Measurements from ENCODE around the gene CNTN5. TPM values are rescaled to one million over a fixed set of nuclear protein-coding genes. Genes with fewer than 3 reads are reported as not detected.

Gene CNTN5
- total RNA-seq, 3 donors from 2014 or later = 0.35 TPM; not detected in 2

DNA sequence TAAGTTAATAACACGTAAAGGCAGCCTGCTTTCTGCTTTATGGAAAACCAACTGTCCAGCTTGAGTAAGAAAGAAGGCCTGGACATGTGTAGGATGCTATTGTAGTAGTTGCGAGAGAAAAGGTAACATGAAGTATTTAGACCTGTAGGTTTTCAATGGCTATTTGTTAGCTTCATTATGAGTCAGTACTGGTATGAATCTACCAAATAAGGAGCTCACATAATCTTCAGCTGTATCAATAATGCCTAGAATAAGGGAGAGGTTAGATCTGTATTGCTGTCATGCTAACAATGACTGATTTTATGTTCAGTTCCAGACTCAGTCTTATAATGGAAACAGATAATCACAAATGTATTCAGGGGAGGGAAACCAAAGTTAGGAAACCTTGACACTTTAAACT lies 550.3 kb downstream of the CNTN5 start:
- Histone ChIP-seq H3K4me1 (ENCODE audit: low read depth) (no peaks in the 10 kb centered on the region), H3K9me3 (no peaks in the 10 kb centered on the region), H3K36me3 (ENCODE audit: low read depth) (no peaks in the 10 kb centered on the region), H3K4me3 (no peak overlapping the region)
- intact Hi-C loops (cut with DNase I, micrococcal nuclease) = no loop called here
- TF ChIP-seq CTCF (IDR thresholded peaks at IDR 0.05) = no peak
- ATAC-seq (no peak), DNase-seq (no peak)

GRCh38 chr11:99584830-99585229 lies 564.1 kb downstream of the CNTN5 start:
- no peak overlapping the region for H3K4me3 ChIP-seq
- intact Hi-C loops (cut with DNase I, micrococcal nuclease) = no loop called here
- H3K36me3 ChIP-seq (ENCODE audit: low read depth) = no peaks in the 10 kb centered on the region
- H3K9me3 ChIP-seq = peaks cover 3% of the 10 kb centered on the region
- DNase-seq (no peak), ATAC-seq (no peak)
- no peaks in the 10 kb centered on the region for H3K4me1 ChIP-seq (ENCODE audit: low read depth)
- no peak for TF ChIP-seq CTCF (IDR thresholded peaks at IDR 0.05)

DNA sequence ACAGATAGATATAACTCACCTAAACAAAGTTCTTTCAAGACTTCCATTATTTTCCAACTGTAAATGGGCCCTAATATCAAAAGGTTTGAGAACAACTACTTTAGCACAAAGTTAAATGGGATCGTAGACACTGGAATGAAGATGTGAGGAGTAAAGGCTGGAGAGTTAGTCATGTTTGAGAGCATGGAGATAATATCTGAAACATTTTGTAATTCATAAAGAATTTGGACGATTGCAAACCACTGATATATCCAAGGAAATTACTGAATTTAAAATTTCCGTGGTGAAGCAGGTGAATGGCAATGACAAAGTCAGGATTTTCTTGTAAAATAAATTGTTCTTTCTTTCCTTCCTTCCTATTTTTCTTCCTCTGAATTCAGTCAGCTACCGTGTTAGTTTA lies 564.9 kb downstream of the CNTN5 start:
- no peak overlapping the region for H3K4me3 ChIP-seq
- ATAC-seq (no peak), DNase-seq (no peak)
- TF ChIP-seq CTCF (IDR thresholded peaks at IDR 0.05) = no peak
- peaks cover 3% of the 10 kb centered on the region for H3K9me3 ChIP-seq
- intact Hi-C loops (cut with DNase I, micrococcal nuclease) = no loop called here
- no peaks in the 10 kb centered on the region for H3K4me1 ChIP-seq (ENCODE audit: low read depth)
- H3K36me3 ChIP-seq (ENCODE audit: low read depth) = no peaks in the 10 kb centered on the region

DNA sequence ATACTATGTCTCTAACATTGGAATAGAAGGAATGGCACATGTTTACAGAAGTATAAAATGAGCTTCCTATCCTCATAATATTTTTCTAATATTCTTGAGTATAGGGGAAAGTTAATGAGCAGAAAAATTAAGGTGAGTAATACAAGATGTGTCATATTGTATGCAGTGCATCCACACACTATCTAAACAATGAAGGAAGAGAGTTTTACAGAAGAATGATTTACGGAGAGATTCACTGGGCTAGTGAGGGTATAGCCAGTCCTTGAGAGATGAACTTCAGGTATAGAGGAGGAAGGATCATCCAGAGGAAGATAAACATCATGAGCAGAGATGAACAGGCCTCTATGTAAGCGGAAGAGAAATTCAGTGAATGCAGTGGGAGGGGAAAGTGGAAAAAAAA lies 569.0 kb downstream of the CNTN5 start:
- Histone ChIP-seq H3K36me3 (ENCODE audit: low read depth) (no peaks in the 10 kb centered on the region), H3K4me1 (ENCODE audit: low read depth) (no peaks in the 10 kb centered on the region), H3K9me3 (no peaks in the 10 kb centered on the region), H3K4me3 (no peak overlapping the region)
- intact Hi-C loops (cut with DNase I, micrococcal nuclease) = no loop called here
- ATAC-seq = no peak
- no peak for TF ChIP-seq CTCF (IDR thresholded peaks at IDR 0.05)
- no peak for DNase-seq

DNA sequence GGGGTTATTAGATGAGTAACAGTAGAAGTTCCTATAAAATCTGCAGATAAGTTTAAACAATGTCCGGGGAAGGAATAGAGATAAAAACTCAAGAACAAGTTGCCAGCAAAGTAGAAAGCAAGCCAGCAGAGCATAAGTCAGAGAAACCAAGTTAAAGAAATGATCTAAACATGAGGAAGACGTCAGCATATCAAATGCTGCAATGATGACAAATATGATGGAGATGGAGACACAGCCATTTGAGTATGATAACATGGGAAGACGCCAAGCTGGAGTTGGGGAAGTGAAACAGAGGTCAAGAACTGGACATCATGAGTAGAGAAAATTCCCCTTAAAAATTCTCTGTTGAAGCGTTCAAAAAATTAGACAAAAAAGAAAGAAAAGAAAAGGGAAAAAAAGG lies 571.5 kb downstream of the CNTN5 start:
- H3K36me3 ChIP-seq (ENCODE audit: low read depth) = no peaks in the 10 kb centered on the region

More for the DNA sequence above, 571.5 kb downstream of the CNTN5 start:
- H3K4me1 ChIP-seq (ENCODE audit: low read depth) = no peaks in the 10 kb centered on the region
- H3K4me3 ChIP-seq = no peak overlapping the region
- intact Hi-C loops (cut with DNase I, micrococcal nuclease) = no loop called here
- TF ChIP-seq CTCF (IDR thresholded peaks at IDR 0.05) = no peak
- ATAC-seq = no peak
- DNase-seq = no peak
- H3K9me3 ChIP-seq = no peaks in the 10 kb centered on the region

All from mucosa of descending colon (tissue), 3 donors.